8988T (cell line): ENCODE results near the gene CDIPT.

ENCODE experiments used
- DNase-seq: peaks from one replicate; pipeline ENCODE4 v3.0.0; 2011

Gene CDIPT

DNA sequence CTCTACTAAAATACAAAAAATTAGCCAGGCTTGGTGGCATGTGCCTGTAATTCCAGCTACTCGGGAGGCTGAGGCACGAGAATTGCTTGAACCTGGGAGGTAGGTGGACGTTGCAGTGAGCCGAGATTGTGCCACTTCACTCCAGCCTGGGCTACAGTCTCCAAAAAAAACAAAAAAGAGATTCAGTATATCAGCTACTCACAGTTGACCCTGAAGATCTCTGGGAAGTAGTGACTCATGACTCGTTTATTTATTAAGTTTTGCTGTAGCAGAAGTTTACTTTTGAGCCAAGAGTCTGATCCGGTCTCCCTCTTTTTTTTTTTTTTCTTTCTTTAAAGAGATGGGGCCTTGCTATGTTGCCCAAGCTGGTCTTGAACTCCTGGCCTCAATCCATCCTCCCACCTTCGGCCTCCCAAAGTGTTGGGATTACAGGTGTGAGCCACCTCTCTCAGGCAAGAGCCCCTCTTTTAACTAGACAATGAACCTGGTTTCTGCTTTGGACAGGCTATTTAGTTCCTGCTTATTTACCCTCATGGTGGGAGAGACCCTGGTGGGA lies 38.4 kb downstream of the CDIPT start:
- no peak for DNase-seq

DNA sequence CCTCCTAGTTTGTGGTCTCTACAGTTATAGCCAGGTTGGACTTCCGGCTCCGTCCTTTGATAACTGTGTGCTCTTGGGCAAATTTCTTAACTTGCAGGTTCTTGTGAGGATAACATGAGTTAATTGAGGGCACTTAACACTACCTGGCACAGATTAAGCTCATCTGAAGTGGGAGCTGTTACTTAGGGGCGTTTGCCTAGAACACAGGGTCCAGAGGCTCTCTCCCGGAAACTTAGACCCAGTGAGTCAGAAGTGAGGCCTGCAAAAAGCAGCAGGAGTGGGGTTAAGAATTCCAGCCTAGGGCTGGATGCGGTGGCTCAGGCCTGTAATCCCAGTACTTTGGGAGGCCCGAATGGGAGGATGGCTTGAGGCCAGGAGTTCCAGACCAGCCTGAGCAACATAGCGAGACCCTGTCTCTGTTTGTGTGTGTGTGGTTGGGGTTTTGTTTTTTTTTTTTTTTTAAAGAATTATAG lies 41.3 kb downstream of the CDIPT start:
- peak; percentile 61 for DNase-seq

DNA sequence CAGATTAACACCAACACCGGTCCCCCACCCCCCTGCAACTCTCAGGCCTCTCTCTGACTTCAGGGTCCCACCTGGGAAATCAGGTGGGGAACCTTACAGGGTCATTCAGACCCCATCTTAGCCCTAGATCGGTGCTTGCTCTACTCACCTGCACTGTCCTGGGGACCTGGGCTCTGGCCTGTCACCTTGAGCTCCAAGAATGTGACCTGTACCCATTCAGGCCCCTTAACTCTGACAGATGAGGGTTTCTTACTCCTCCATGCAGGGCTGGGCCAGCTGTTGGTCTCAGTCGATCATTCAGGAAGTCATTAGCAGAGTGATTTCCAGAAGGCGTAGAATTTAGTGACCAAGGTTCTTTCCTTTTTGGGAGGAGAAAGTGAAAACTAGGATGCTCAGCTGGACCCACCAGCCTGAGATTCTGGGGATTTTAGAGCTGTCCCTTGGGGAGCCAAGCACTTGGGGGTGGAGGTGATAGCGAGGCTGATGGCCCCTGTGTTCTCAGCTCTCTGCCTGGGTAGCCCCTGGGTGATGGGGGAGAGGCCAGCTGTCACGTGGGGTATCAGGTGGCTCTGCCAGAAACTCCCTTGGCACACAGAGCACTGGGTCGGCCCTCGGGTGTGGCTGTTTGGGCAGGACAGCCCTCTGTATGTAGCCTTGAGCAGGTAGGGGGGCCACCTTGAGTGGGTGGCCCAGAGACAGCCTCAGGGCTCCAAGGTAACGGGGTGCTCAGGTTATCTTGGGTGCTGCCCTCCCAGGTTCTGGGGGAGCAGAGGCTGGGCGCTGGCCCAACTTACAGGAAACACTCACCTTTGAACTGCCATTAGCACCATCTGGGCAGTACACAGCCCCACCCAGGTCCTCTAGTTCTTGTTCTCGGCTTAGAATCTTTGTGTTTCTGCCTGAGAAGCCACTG lies 42.0 kb downstream of the CDIPT start:
- no peak for DNase-seq

- no peak for DNase-seq
These were observed 42.7 kb downstream of the CDIPT start, which contains the start of gene MVP for GRCh38 chr16:29820271-29820701. MVP (plus strand) TSS chr16:29820462; CDS start chr16:29830550, 10,088 bp downstream.

DNA sequence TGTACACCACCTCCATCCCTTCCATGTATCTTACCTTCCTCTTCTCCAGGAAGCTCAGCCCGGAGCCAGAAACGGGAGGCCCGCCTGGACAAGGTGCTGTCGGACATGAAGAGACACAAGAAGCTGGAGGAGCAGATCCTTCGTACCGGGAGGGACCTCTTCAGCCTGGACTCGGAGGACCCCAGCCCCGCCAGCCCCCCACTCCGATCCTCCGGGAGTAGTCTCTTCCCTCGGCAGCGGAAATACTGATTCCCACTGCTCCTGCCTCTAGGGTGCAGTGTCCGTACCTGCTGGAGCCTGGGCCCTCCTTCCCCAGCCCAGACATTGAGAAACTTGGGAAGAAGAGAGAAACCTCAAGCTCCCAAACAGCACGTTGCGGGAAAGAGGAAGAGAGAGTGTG lies 43.5 kb downstream of the CDIPT start:
- no peak for DNase-seq

- no peak for DNase-seq
These were observed 44.9 kb downstream of the CDIPT start for GRCh38 chr16:29818082-29818481.

DNA sequence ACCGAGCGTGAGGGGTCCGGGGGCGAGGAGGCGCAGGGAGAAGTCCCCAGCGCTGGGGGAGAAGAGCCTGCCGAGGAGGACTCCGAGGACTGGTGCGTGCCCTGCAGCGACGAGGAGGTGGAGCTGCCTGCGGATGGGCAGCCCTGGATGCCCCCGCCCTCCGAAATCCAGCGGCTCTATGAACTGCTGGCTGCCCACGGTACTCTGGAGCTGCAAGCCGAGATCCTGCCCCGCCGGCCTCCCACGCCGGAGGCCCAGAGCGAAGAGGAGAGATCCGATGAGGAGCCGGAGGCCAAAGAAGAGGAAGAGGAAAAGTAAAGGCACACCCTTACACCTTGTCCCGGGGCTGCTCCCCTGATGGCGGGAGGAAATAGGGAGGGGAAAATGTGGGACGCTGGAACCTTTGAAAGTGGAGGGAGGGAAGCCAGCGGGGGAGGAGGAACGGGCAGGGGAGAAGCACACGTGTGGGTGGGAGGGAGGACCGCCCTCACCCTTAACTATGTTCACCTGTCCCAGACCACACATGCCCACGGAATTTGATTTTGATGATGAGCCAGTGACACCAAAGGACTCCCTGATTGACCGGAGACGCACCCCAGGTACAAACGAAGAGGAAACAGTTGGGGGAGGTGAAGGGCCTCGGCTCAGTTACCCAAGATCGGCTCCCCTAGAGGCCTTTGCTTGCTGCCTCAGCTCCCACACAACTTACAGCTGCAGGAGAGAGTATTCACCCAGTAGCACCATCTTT lies 46.2 kb downstream of the CDIPT start:
- DNase-seq, result peak; percentile 71

GRCh38 chr16:29815793-29816693 lies 47.0 kb downstream of the CDIPT start, which contains the start of gene PAGR1:
PAGR1 (plus strand) TSS chr16:29816152; CDS start chr16:29816526, 374 bp downstream.
- peak; percentile 89 for DNase-seq

- DNase-seq, result no peak
These were observed 47.8 kb downstream of the CDIPT start for GRCh38 chr16:29815032-29815721.

- no peak for DNase-seq
These were observed 48.4 kb downstream of the CDIPT start for GRCh38 chr16:29814592-29814991.

DNA sequence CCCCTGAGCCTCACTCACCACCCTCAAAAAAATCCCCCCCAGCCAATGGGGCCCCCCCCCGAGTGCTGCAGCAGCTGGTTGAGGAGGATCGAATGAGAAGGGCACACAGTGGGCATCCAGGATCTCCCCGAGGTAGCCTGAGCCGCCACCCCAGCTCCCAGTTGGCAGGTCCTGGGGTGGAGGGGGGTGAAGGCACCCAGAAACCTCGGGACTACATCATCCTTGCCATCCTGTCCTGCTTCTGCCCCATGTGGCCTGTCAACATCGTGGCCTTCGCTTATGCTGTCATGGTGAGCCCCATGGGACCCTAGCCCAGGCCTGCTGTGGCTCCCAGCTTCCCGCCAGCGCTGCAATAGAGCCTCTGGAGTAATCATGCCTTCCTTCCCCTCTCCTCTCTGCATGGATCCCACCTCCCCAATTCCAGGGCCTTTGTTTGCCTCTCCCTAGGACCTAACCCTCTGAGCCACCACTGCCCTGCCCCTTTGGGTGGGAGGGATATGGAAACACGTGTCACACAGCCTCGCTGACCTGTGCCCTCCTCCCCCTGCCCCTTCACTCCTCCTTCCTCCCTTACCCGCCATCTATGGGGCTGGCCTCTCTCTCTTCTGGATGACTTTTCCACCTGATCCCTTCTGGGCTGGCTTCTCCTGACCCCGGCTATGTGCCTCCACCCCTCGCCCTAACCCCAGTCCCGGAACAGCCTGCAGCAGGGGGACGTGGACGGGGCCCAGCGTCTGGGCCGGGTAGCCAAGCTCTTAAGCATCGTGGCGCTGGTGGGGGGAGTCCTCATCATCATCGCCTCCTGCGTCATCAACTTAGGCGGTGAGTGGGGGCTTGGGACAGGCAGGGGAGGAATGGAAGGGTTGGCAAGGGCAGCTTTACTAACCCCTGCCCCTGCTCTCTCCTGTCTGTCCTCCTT lies 49.1 kb downstream of the CDIPT start:
- no peak for DNase-seq

GRCh38 chr16:29812754-29813643 lies 50.0 kb downstream of the CDIPT start:
- DNase-seq, result no peak

- peak; percentile 59 for DNase-seq
These were observed 50.9 kb downstream of the CDIPT start, which contains the start of gene PRRT2 for GRCh38 chr16:29811896-29812665. PRRT2 (plus strand) TSS chr16:29812193; CDS start chr16:29813055, 862 bp downstream.

- DNase-seq, result peak; percentile 91
These were observed 51.7 kb downstream of the CDIPT start for GRCh38 chr16:29811170-29811895.

DNA sequence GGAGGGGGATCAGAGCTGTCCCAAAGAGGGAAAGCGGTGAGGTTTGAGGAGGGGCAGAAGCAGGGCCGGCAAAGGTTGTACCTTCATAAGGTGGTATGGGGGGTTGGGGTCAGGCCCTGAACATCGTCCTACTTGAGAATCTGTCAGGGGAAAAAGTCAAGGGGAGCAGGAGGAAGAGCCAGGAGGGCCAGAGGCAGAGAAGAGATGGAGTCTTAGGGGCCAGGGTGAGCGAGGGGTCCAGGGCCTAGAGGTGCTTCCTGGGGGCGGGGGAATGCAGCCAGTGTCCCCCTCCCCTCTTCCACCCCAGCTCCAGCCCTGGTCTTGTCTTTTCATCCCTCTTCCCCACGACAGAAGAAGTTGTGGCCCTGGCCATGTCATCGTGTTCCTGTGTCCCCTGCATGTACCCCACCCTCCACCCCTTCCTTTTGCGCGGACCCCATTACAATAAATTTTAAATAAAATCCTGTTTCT lies 52.3 kb downstream of the CDIPT start:
- no peak for DNase-seq

GRCh38 chr16:29809850-29810698 lies 53.0 kb downstream of the CDIPT start:
- DNase-seq, result peak; percentile 63
